ENCODE data around the gene DNAAF5.
"Not testable (repeated sequence)": the region's sequence is repeated elsewhere in the genome, so short reads cannot be mapped to it uniquely, and the experiment has no call there.

DNAAF5 gene

GRCh38 chr7:748446-748845 lies 21.9 kb downstream of the DNAAF5 start:
- no peak for DNase-seq

GRCh38 chr7:749140-749551 lies 22.6 kb downstream of the DNAAF5 start:
- DNase-seq, result no peak

GRCh38 chr7:750111-750905 lies 23.8 kb downstream of the DNAAF5 start:
- DNase-seq, result no peak

GRCh38 chr7:751826-752225 lies 25.3 kb downstream of the DNAAF5 start:
- no peak for DNase-seq

- not testable (repeated sequence) for DNase-seq
Observed at GRCh38 chr7:752256-752655, 25.8 kb downstream of the DNAAF5 start.

GRCh38 chr7:753190-753589 lies 26.7 kb downstream of the DNAAF5 start:
- DNase-seq, result no peak

GRCh38 chr7:754531-755412 lies 28.3 kb downstream of the DNAAF5 start:
- no peak for DNase-seq

GRCh38 chr7:755413-755805 lies 28.9 kb downstream of the DNAAF5 start:
- no peak for DNase-seq

- no peak for DNase-seq
Observed at GRCh38 chr7:756231-756927, 29.9 kb downstream of the DNAAF5 start.

- DNase-seq, result no peak
Observed at GRCh38 chr7:756928-757560, 30.5 kb downstream of the DNAAF5 start.

- no peak for DNase-seq
Observed at GRCh38 chr7:757741-758163, 31.3 kb downstream of the DNAAF5 start.

- DNase-seq, result no peak
Observed at GRCh38 chr7:759569-759968, 33.1 kb downstream of the DNAAF5 start.

GRCh38 chr7:760006-760405 lies 33.5 kb downstream of the DNAAF5 start:
- no peak for DNase-seq

- no peak for DNase-seq
Observed at GRCh38 chr7:761101-761500, 34.6 kb downstream of the DNAAF5 start.

GRCh38 chr7:761631-762030 lies 35.1 kb downstream of the DNAAF5 start:
- DNase-seq, result no peak

GRCh38 chr7:762885-763284 lies 36.4 kb downstream of the DNAAF5 start:
- DNase-seq, result no peak

GRCh38 chr7:763762-764161 lies 37.3 kb downstream of the DNAAF5 start:
- no peak for DNase-seq

GRCh38 chr7:765383-765782 lies 38.9 kb downstream of the DNAAF5 start:
- no peak for DNase-seq

GRCh38 chr7:767580-767940 lies 41.1 kb downstream of the DNAAF5 start:
- DNase-seq, result no peak

- DNase-seq, result no peak
Observed at GRCh38 chr7:767941-768731, 41.6 kb downstream of the DNAAF5 start.

- no peak for DNase-seq
Observed at GRCh38 chr7:768881-769504, 42.5 kb downstream of the DNAAF5 start.

- DNase-seq, result no peak
Observed at GRCh38 chr7:770336-770735, 43.8 kb downstream of the DNAAF5 start.
